ENCODE data around the gene HNRNPU.

Gene HNRNPU

DNA sequence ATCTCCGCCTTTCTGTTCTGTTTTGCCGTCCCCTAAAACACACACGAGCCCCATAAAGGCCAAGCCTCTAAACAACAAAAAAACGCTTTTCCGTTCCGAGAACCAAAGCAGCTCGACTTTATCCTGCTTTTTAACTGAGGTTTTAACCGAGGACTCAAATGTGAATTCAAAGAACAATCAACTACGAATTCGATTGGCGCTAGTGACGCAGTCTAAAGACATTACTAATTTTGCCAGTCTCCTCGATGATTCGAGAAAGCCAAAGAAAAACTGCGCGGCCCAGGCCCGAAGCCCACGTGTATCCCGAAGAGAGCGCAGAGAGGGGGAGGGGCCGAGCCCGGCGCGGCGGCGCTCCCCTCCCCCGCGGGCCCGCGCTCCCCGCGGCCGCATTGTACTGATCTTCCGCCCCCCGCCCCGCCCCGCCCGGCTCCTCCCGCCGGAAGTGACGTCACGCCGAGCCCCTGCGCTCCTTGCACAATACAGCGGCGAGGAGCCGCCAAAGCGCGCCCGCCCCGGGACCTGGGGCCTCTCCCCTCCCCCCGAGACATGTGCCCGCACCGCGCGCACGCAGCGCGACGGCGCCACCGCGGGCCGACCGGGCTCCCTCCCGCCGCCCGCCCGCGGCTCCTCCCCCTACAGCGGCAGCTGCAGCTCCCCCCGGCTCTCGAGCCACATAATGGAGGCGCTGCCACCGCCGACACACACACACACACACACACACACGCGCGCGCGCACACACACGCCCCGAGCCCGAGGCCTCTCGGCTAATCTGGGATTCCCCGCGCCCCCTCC is 1.4 kb downstream of the HNRNPU start:
- peak; percentile 94 for DNase-seq (ENCODE audit: low spot score)

DNA sequence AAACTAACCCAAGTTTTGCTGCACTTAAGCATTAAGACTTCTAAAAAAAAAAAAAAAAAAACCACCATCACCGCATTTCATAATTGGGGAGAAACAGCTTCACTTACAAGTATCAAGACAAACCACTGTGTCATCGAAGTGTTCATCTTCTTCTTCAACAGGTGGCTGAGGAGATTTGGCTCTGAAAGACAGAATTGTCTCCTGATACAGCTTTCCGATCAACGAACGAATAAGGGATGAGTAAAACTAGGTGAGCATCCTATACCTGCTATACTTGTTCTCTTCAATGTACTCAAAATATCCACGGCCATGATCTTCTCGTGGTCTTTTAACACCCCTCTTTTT is 2.0 kb downstream of the HNRNPU start:
- peak; percentile 42 for DNase-seq (ENCODE audit: low spot score)

DNA sequence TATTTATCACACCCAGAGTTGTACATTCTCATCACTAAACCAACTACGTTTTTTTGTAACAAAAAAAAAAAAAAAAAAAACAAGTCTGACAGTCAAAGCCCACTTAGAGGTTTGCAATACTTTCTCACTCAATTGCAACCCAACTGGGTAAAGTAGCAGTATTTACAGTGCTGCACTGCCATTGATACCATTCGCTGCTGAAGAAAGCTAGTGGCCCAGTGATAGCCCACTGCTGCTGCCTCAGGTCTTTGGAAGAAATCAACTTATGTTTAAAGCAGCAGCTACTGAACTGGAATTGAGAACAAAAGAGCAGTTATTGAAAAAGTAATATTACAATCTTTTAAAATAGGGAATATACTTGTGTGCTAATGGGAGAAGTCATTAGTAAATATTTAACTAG is 2.7 kb downstream of the HNRNPU start:
- peak; percentile 42 for DNase-seq (ENCODE audit: low spot score)

DNA sequence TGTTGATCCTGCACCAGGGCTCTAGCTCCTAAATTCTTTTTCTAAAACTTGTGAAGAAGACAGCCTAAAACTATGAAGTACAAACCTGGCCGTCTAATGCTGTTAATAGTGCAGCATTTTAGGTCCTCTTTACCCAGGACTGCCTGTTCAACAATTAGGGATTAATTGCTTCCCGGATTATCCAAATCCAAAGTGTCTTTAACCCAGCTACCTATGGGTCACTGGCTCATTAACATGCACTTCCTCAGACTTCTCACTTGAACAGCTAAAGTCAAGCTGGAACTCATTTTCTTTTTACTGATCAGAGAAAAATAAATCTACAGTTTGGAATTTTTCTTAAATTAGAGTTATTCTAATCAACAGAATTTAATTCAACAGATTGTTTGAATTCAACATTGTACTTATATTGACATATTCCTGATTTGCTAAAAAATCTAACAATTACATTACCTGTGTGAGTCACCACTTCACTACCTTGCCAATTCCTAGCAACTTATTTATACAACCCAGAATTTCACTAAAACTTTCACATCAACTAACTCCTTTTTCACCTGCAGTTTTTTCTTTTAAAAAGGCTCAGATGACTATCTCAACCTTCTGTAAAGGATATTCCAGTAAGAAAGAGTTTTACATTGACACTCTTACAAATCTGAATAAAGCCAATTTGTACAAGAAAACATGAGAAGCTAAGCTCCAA is 3.3 kb downstream of the HNRNPU start:
- no peak for DNase-seq (ENCODE audit: low spot score)

DNA sequence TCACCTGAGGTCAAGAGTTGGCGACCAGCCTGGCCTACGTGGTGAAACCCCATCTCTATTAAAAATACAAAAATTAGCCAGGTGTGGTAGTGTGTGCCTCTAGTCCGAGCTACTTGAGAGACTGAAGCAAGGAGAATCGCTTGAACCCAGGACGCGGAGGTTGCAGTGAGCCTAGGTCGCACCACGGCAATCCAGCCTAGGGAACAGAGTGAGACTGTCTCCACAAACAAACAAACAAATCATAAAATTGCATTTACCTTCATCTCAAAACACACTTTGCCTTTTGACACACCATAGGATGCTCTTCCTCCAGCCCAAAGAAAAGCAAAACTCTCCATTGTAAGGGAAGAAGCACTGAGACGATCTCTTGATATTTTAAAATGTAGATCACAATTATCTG is 4.3 kb downstream of the HNRNPU start:
- no peak for DNase-seq (ENCODE audit: low spot score)

DNA sequence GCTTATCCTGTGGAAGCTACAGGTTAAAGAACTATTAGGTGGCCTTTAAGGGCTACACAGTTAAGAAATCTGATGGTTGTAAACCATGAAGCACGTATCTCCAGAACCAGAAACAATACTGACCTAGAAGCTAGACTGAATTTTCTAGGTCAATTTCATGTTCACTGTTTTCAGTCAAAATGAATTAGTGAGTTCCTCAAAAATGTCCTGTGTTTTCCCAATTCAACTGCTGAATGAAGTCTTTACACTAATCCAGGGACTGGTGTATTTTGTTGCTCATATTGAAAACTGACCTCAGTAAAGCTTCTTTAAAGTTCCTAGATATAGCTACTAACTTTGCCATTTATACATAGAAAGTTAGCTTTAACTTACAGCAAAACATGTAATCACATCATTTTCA is 6.0 kb downstream of the HNRNPU start:
- DNase-seq (ENCODE audit: low spot score) = no peak

DNA sequence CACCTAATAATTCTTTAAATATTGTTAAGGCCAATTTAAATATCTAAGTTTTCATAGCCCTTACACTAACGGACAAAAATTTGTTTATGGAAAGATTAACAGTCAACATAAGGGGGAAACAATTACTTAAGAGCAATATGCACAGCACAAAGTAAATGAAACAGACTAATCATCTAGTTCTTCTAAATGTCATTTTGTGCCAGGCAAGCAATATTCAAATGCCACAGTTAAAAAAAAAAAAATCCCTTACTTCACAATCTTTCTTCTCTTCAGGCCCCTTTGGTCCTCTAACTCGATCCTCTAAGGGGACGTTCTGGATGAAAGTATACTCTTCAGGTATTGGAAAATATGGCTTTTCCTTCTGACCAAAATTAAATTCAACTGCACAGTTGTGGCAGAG is 6.6 kb downstream of the HNRNPU start:
- no peak for DNase-seq (ENCODE audit: low spot score)

DNA sequence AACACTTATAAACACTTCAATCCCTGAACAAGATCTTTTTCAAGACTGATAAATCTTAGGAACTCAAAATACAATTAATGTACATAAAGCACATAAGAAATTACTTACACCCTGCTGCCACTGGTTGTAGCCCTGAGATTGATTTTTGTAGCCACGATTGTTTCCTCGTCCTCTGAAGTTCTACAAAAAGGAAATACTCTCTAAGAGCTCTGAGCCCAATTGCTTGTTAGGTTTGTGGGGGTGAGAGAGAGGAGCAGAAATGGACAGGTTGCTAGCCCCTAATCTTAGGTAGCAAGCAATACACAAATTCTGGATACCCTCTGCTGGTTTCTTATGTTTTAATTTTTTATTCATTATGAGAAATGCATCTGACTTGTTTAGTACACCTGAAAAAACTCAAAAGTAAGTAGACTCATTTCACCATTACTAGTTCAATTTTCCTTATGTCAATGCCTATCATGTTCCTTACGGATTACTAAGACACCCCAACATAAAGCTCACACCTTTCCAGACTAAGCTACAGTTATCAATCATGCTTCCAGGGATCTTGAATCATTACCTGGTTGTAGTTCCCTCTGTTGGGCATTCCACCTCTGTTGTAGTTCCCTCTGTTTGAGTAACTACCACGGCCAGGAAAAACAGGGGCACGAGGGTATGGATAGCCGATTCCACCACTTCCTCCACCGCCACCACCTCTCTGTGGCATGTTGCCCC is 9.3 kb downstream of the HNRNPU start:
- no peak for DNase-seq (ENCODE audit: low spot score)

DNA sequence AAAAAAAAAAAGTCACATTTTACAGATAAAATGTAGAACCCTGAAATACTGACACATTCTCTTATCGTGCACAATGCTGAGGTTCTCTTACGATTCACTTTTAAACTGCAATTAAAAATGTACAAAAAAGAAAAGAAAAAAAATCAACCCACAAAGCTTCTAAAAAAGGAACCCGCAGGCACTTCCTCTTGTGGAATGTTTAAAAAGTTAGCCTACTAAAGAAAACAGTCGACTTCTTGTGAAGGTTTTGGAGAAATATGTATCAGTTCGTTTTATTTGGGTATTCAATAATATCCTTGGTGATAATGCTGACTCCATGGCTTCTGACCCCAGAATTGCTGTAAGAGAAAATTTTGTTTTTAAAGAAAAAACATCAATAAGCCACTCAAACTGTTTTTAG is 10.2 kb downstream of the HNRNPU start:
- no peak for DNase-seq (ENCODE audit: low spot score)

DNA sequence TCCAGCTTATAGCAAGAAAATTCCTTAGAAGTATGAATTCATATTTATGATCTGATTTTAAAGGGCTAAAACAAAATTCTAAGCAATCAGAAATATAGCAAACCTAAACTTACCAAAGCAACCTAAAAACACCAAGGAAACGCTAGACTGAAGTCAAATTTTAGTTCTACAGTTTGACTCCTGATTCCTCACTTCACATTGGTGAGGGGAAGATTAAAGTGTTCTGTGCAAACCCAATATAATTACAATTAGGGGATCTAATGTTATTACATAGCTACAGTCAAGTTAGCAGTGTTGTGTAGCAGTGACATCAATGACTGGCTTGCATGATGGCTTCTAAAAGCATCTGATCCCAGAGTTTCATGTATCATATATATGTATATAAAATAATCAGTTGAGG is 11.6 kb downstream of the HNRNPU start:
- DNase-seq (ENCODE audit: low spot score) = no peak

DNA sequence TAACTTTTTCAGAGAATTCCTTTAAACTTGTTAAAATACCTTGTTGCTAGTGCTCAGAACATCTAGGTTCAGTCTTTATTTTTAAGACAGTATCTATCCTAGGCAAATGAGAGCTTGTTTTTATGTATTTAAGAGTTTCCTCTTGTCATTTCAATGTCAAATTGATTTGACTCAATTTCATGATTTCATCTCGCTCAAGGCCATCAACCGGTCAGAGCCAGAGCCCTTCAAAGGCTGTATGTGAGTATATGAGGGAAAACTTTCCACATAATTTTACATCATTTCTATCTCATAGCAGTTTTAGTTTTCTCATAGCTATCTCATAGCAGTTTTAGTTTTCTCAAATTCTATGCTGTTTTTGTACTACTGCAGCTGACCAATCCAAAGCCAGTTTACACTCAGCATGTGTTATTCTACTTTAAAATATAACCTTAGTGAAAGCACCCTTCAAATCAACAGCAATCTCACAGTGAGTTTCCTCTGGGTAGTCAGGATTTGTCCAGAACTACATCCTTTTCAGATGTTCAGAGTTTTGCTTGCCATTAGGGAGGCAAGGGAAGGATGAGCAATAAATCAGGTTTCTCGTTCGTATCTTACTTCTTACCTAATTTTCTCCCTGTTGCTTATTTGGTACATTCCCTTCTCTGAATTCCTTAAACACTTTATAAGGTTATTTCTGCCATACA is 12.7 kb downstream of the HNRNPU start:
- no peak for DNase-seq (ENCODE audit: low spot score)

DNA sequence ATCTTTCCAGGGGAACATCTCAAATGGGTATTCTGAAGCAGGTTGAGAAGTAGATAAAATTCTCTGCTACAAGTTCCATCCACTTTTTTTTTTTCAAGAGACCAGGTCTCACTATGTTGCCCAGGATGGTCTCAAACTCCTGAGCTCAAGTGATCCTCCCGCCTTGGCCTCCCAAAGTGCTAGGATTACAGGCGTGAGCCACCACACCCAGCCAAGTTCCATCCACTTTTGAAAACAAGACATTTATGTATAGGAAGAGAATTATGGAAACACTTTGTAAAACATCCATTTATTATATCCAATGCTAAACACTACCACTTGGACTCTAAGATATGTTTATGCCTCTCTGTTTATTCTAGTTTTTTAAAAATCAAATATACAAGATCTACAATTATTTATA is 13.4 kb downstream of the HNRNPU start:
- DNase-seq (ENCODE audit: low spot score) = no peak

DNA sequence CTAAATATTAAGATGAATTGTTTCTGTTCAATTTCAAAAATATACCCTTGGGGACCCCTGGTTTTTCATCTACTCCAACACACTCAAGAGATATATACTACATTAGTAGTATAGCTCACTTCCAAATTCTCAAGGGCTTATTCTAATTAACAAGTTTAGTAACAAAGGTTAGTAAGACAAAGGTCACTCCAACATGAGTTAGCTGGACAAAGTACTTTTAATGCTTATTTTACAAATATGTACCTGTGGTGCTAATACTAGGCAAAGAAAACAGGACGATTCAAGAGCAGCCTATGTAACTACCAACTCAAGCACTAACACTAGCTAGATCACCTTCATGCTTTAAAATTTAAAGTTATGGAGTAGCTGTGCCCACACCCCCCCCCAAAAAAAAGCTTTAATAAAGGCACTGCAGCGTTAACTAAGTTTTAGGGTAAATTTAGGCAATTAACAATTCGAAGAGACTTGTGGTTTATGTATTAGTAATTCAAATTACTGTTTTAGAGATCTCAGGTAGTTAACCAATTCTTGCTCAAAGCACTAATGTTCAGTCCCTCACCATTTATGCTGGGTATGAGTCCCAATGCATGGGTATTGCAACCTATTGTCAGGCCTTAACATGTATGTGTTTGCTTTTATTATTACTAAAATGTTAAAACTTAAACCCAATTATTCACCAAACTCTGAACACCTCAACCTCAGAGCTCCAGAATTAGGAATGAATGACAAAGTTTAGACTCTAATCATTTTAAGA is 14.1 kb downstream of the HNRNPU start:
- no peak for DNase-seq (ENCODE audit: low spot score)

DNA sequence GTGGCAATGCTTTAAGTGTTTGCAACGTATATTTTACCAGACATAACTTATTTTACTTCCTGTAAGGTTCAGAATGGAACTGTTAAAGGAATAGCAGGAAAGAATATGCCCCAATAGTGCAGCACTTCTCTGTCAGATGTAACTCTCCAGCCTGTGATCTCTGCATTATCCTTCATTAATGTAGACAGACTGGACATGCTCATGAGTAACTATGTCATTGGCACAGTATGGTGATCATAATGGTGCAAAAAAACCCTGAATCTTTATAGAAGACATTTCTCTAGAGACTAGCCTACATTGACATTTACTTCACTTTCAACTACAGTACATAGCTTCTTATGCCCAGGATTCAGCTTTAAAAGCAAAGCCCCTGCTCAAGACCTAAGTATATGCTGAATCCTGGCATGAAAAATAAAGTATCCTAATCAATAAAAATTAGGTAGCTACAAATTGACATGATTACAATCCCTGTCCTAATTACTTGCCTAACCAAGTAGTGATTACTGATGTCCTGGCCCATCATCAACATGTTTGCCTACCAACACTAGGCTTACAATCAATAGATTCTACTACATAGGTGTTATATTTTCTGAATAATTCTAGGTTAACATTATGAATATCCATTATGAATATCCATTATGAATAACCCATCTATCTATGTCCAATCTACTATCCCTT is 15.0 kb downstream of the HNRNPU start:
- DNase-seq (ENCODE audit: low spot score) = no peak

DNA sequence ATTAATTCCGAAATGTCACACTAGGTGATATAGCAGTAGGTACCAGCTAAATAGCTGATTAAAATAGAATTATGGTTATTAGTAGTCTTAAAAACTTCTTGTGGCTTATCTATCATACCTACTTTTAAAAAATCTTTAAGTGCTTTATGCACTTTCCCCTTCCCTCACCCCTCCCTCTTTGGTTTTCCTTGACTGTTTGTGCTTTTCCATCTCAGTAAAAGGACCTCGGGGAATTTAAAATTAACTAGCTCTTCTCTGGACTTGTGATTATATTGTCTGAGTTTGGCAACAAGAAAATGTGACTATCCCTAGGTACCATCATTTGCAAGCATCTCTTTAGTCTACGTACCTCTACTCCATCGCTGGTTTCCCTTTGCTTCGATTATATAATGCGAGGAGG is 17.7 kb downstream of the HNRNPU start:
- DNase-seq (ENCODE audit: low spot score) = no peak

DNA sequence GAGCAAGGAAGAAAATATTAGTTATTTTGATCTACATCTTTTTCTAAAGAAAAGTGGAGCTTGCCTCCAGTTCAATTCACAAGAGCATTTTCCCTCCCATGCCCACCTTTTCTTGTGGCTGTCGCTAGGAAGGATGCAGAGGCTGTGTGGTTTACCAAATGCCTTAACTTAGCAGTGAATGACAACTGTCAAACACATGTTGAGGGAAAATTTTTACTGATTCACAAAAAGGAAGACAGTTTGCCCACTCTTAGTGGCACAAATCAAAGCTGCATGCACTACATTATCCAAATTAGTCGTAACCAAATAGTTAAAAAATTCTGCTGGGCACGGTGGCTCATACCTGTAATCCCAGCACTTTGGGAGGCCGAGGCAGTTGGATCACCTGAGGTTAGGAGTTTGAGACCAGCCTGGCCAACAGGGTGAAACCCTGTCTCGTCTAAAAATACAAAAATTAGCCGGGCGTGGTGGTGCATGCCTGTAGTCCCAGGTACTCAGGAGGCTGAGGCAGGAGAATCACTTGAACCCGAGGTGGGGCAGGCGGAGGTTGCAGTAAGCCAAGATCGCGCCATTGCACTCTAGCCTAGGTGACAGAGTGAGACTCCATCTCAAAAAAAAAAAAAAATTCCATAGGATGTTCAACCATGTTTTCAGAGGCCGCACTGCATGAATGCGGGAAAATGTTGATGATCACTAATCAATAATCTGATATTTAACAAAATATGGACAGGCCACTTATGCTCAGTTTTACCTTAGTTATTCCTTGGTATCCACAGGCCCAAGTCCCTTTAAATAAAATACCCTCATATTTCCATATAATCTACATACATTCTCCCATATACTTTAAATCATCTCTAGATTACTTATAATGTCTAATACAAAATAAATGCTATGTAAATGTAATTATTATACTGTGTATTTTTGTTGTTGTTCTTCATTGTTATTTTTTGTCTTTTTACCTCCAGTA is 19.9 kb downstream of the HNRNPU start:
- no peak for DNase-seq (ENCODE audit: low spot score)

DNA sequence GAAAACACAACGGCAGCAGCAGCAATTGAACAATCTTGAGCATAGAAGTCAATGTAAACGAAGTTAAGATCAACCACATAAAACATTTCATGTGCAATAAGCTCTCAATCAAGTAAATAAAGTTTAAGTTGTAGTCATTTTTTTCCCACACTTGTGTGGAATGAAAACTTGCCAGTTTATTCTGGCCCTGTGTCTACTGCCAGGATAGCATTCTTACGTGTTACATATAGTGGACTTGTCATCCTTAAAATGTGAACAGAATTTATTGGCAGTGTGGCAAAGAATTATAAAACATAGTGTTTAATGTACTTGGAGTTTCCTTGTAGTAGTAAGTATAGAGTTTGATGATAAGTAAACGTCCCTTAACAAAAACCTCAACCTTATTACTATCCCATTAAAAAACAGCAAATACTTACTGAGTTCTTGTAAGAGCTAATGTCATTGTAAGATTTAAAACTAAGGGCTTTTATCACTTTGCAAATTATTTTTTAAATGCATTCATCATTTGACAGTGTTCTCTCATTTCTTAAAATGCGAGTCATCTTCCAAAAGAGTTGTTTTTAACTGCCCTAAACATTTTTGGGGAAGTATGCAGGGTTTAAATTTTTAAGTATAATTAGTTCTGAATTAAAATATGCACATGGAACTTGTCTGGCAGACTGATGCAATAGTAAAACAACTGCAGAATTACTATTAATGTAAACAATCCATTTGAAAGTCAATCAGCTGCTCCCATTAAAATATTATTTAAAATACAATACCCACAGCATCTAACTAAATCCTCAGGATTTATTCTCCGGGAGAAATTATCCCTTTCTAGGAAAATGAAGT is 21.0 kb downstream of the HNRNPU start:
- DNase-seq (ENCODE audit: low spot score) = no peak

DNA sequence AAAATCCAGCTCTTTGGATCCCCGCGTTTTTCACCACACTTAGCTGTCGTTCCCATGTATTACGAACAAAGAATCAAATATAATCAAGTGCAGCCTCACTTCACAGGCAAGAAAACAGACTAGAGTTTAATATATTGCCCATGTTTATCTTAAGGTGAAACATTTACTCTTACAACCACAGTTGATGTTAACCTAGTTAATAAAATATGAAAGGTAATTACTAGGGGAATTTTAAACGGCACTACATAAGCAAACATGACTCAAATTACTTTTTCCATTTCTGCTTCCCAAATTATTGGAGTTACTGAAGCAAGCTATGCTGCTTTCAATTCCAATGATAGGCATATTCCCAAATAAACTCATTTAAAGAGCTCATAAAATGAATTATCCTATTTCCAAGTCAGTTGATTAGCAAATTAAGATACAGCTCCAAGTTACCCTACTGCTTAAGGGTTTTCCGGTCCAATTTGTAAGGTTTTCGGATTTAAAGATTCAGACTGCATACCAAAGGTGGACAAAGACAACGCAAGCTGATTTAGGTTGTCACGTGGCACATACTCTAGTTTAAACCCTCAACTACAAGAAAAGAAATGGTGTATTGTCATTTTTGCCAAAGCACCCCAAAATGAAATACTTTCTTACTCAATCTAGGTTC is 22.9 kb downstream of the HNRNPU start:
- DNase-seq (ENCODE audit: low spot score) = no peak

Measured in RKO (cell line).